ENCODE results near the gene ADRA2B. TPM values are rescaled to one million over a fixed set of nuclear protein-coding genes. Genes with fewer than 3 reads are reported as not detected.

Gene ADRA2B
- total and polyA plus RNA-seq, 12 donors, result 1.5 to 7.3 (median 3.4) TPM

GRCh38 chr2:96146153-96146880 lies 29.9 kb upstream of the ADRA2B start:
- intact Hi-C loops (cut with DNase I), result loop anchor here in 6 of 10 donors (5.0 to 10.0 kb wide), 5 partner anchors 48 to 368 kb away; partner anchors contain the start of genes CIAO1 (in 2 of the 6), TMEM127 (in 2 of the 6), NEURL3 (in 1 of the 6) and STARD7 (in 1 of the 6)
- peak overlapping the region in 9 of 10 donors; percentile 11 to 89 (median 52) for H3K27ac ChIP-seq
- DNase-seq, result peak; percentile 52 to 57
- peak; percentile 5 to 48 (median 23) for ATAC-seq
- no peaks in the 10 kb centered on the region for H3K9me3 ChIP-seq
- peaks cover 0 to 62% (median 39%) of the 10 kb centered on the region in 9 donors for H3K4me1 ChIP-seq
- no peak for TF ChIP-seq CTCF (IDR thresholded peaks at IDR 0.05)
- peaks cover 0 to 5% (median 0%) of the 10 kb centered on the region in 7 donors for H3K27me3 ChIP-seq
- WGBS, 2 donors, result 60 to 67% methylated on average over 18 to 20 of the region's 20 CpGs
- H3K36me3 ChIP-seq, result peaks cover 0 to 9% (median 0%) of the 10 kb centered on the region in 9 donors
- peak overlapping the region in 3 of 10 donors; percentile 61 to 68 (median 62) for H3K4me3 ChIP-seq

GRCh38 chr2:96145848-96146152 lies 29.4 kb upstream of the ADRA2B start:
- ATAC-seq, result no peak
- intact Hi-C loops (cut with DNase I), result loop anchor here in 6 of 10 donors (5.0 to 10.0 kb wide), 5 partner anchors 49 to 369 kb away; partner anchors contain the start of genes CIAO1 (in 2 of the 6), TMEM127 (in 2 of the 6), NEURL3 (in 1 of the 6) and STARD7 (in 1 of the 6)

GRCh38 chr2:96145036-96145847 lies 28.9 kb upstream of the ADRA2B start, which contains the start of gene DUSP2:
TSS of gene DUSP2 (minus strand) at chr2:96145440. CDS start at chr2:96145354, 86 bp downstream.
- DNase-seq (peak; percentile 64 to 75), ATAC-seq (peak; percentile 82 to 88 (median 86))
- intact Hi-C loops (cut with DNase I), result loop anchor here in 6 of 10 donors (5.0 to 10.0 kb wide), 5 partner anchors 50 to 370 kb away; partner anchors contain the start of genes CIAO1 (in 2 of the 6), TMEM127 (in 2 of the 6), NEURL3 (in 1 of the 6) and STARD7 (in 1 of the 6)
- H3K4me1 ChIP-seq, result peaks cover 0 to 62% (median 39%) of the 10 kb centered on the region in 9 donors
- WGBS, 2 donors, result 2 to 3% methylated on average over 64 to 94 of the region's 94 CpGs
- H3K9me3 ChIP-seq, result no peaks in the 10 kb centered on the region
- H3K27ac ChIP-seq, result peak within 1 kb of the TSS in 9 of 10 donors; percentile 11 to 89 (median 52)
- H3K36me3 ChIP-seq, result peaks cover 0 to 9% (median 0%) of the 10 kb centered on the region in 9 donors
- peak in 2 of 9 donors; percentile 4 to 23 for TF ChIP-seq CTCF (IDR thresholded peaks at IDR 0.05)
- peaks cover 0 to 5% (median 0%) of the 10 kb centered on the region in 7 donors for H3K27me3 ChIP-seq
- peak within 1 kb of the TSS; percentile 32 to 68 (median 56) for H3K4me3 ChIP-seq

More at GRCh38 chr2:96145848-96146152, 29.4 kb upstream of the ADRA2B start:
- peak overlapping the region in 7 of 10 donors; percentile 49 to 68 (median 61) for H3K4me3 ChIP-seq
- no peak for DNase-seq
- H3K9me3 ChIP-seq, result no peaks in the 10 kb centered on the region
- peaks cover 0 to 9% (median 0%) of the 10 kb centered on the region in 9 donors for H3K36me3 ChIP-seq
- no peak for TF ChIP-seq CTCF (IDR thresholded peaks at IDR 0.05)
- H3K27ac ChIP-seq, result peak overlapping the region in 9 of 10 donors; percentile 11 to 89 (median 52)
- 48 to 66% methylated on average over 3 of the region's 3 CpGs for WGBS, 2 donors
- H3K27me3 ChIP-seq, result peaks cover 0 to 5% (median 0%) of the 10 kb centered on the region in 7 donors
- peaks cover 0 to 62% (median 39%) of the 10 kb centered on the region in 9 donors for H3K4me1 ChIP-seq

Data from heart right ventricle (tissue), 16 donors.